Tibial artery (tissue), 4 donors: ENCODE results near the gene WASF3.
A peak's percentile ranks its signal among the peaks of the same experiment; 100 is the strongest.

Experiments used
- DNase-seq, 2 donors: peaks; one replicate each; pipeline ENCODE4 v3.0.0-alpha.2; 2019
- H3K27ac ChIP-seq, 2 donors: fragments of 200-600 bp; sonication (generic) in 1 of 2; 1 replicate in 1 of 2; 2 replicates in 1 of 2; pipeline ENCODE4 v1.5.1; 2018 to 2019; ENCODE audit warnings: mild to moderate bottlenecking in 1 of 2
- H3K27me3 ChIP-seq, 2 donors: fragments of 200-600 bp; sonication (generic) in 1 of 2; one replicate each; pipeline versions ENCODE4 v1.5.1 to v1.6.0; 2016 to 2019
- H3K36me3 ChIP-seq, 3 donors: fragments of 200-600 bp; sonication (generic) in 2 of 3; one replicate each; pipeline ENCODE4 v1.5.1; 2016 to 2019; ENCODE audit warnings: mild to moderate bottlenecking in 2 of 3
- H3K4me1 ChIP-seq, 4 donors: fragments of 200-600 bp; sonication (generic) in 2 of 4; 1 replicate in 3 of 4; 2 replicates in 1 of 4; pipeline ENCODE4 v1.5.1; 2016 to 2019
- H3K4me3 ChIP-seq, 2 donors: fragments of 200-600 bp; sonication (generic) in 1 of 2; 1 replicate in 1 of 2; 2 replicates in 1 of 2; pipeline ENCODE4 v1.5.1; 2018 to 2019; ENCODE audit warnings: mild to moderate bottlenecking in 2 of 2
- H3K9me3 ChIP-seq, 3 donors: fragments of 200-600 bp; sonication (generic) in 1 of 3; one replicate each; pipeline ENCODE4 v1.5.1; 2016 to 2019
- CTCF ChIP-seq, 2 experiments: fragments of 200-600 bp in 1 of 2; fragments of 450-650 bp in 1 of 2; IDR thresholded peaks; one replicate each; pipeline ENCODE4 v1.5.1; 2017 to 2019; ENCODE audit warnings: antibody characterized with exemption in 2 of 2, mild to moderate bottlenecking in 1 of 2, moderate library complexity in 1 of 2
- intact Hi-C: fragments of 100-400 bp; cut with DNase I; formaldehyde crosslinking; loops from one replicate; pipeline ENCODE4 v1.15.0; 2023; ENCODE audit warnings: low total_unique reads

WASF3 gene

GRCh38 chr13:26602783-26603182 lies 45.3 kb downstream of the WASF3 start:
- H3K4me1 ChIP-seq: peaks cover 0 to 59% (median 23%) of the 10 kb centered on the region in 4 donors
- intact Hi-C loops: no loop called here

GRCh38 chr13:26604784-26605545 lies 47.5 kb downstream of the WASF3 start:
- DNase-seq: peak; percentile 87 to 88
- no peak for TF ChIP-seq CTCF (IDR thresholded peaks at IDR 0.05)
- Histone ChIP-seq H3K27me3 (no peaks in the 10 kb centered on the region), H3K9me3 (no peaks in the 10 kb centered on the region), H3K4me1 (peaks cover 0 to 54% (median 23%) of the 10 kb centered on the region in 4 donors), H3K4me3 (no peak overlapping the region), H3K36me3 (no peaks in the 10 kb centered on the region), H3K27ac (peak overlapping the region in 1 of 2 donors; percentile 34)
- intact Hi-C loops: no loop called here

More at GRCh38 chr13:26602783-26603182, 45.3 kb downstream of the WASF3 start:
- Histone ChIP-seq H3K27me3 (no peaks in the 10 kb centered on the region), H3K9me3 (no peaks in the 10 kb centered on the region), H3K4me3 (no peak overlapping the region), H3K27ac (no peak overlapping the region), H3K36me3 (no peaks in the 10 kb centered on the region)
- no peak for TF ChIP-seq CTCF (IDR thresholded peaks at IDR 0.05)
- no peak for DNase-seq

GRCh38 chr13:26605845-26606244 lies 48.4 kb downstream of the WASF3 start:
- H3K27ac ChIP-seq: peak overlapping the region in 1 of 2 donors; percentile 34
- no peak overlapping the region for H3K4me3 ChIP-seq
- no peaks in the 10 kb centered on the region for H3K27me3 ChIP-seq
- DNase-seq: no peak
- no peaks in the 10 kb centered on the region for H3K36me3 ChIP-seq
- intact Hi-C loops: no loop called here
- H3K9me3 ChIP-seq: no peaks in the 10 kb centered on the region
- peaks cover 0 to 45% (median 20%) of the 10 kb centered on the region in 4 donors for H3K4me1 ChIP-seq
- no peak for TF ChIP-seq CTCF (IDR thresholded peaks at IDR 0.05)

GRCh38 chr13:26606631-26607030 lies 49.1 kb downstream of the WASF3 start:
- H3K27ac ChIP-seq: no peak overlapping the region

GRCh38 chr13:26614721-26615120 lies 57.2 kb downstream of the WASF3 start:
- no peak overlapping the region for H3K27ac ChIP-seq
- no peaks in the 10 kb centered on the region for H3K36me3 ChIP-seq
- no peak for DNase-seq
- H3K4me1 ChIP-seq: no peaks in the 10 kb centered on the region
- H3K9me3 ChIP-seq: no peaks in the 10 kb centered on the region
- no peak for TF ChIP-seq CTCF (IDR thresholded peaks at IDR 0.05)
- intact Hi-C loops: no loop called here
- no peaks in the 10 kb centered on the region for H3K27me3 ChIP-seq
- H3K4me3 ChIP-seq: no peak overlapping the region

More at GRCh38 chr13:26606631-26607030, 49.1 kb downstream of the WASF3 start:
- Histone ChIP-seq H3K9me3 (no peaks in the 10 kb centered on the region), H3K36me3 (no peaks in the 10 kb centered on the region), H3K27me3 (no peaks in the 10 kb centered on the region), H3K4me3 (no peak overlapping the region), H3K4me1 (peaks cover 0 to 37% (median 17%) of the 10 kb centered on the region in 4 donors)
- DNase-seq: no peak
- TF ChIP-seq CTCF (IDR thresholded peaks at IDR 0.05): no peak
- intact Hi-C loops: no loop called here
